Measurements from ENCODE around the gene RAD9B. TPM values are rescaled to one million over a fixed set of nuclear protein-coding genes. Genes with fewer than 3 reads are reported as not detected.
"Not testable (repeated sequence)": the region's sequence is repeated elsewhere in the genome, so short reads cannot be mapped to it uniquely, and the experiment has no call there.

Gene RAD9B
- total RNA-seq, 1 donor from 2014 or later, result 1.8 TPM

DNA sequence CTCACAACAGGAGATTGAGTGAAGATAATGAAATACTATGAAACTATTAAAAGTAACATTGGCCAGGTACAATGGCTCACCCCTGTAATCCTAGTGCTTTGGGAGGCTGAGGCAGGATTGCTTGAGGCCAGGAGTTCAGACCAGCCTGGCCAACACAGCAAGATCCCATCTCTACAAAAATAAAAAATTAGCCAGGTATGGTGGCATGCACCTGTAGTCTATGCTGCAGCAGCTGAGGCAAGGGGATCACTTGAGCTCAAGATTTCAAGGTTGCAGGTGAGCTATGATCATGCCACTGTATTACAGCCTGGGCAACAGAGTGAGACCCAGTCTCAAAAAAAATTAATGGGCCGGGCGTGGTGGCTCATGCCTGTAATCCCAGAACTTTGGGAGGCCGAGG lies 14.9 kb downstream of the RAD9B start:
- DNase-seq, result no peak
- Histone ChIP-seq H3K27ac (no peak overlapping the region), H3K9me3 (no peaks in the 10 kb centered on the region), H3K27me3 (no peaks in the 10 kb centered on the region), H3K36me3 (no peaks in the 10 kb centered on the region), H3K4me1 (no peaks in the 10 kb centered on the region), H3K4me3 (no peak overlapping the region)
- ATAC-seq, result no peak
- TF ChIP-seq, protein P1, sequence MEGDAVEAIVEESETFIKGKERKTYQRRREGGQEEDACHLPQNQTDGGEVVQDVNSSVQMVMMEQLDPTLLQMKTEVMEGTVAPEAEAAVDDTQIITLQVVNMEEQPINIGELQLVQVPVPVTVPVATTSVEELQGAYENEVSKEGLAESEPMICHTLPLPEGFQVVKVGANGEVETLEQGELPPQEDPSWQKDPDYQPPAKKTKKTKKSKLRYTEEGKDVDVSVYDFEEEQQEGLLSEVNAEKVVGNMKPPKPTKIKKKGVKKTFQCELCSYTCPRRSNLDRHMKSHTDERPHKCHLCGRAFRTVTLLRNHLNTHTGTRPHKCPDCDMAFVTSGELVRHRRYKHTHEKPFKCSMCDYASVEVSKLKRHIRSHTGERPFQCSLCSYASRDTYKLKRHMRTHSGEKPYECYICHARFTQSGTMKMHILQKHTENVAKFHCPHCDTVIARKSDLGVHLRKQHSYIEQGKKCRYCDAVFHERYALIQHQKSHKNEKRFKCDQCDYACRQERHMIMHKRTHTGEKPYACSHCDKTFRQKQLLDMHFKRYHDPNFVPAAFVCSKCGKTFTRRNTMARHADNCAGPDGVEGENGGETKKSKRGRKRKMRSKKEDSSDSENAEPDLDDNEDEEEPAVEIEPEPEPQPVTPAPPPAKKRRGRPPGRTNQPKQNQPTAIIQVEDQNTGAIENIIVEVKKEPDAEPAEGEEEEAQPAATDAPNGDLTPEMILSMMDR (IDR thresholded peaks at IDR 0.05), result no peak
- intact Hi-C loops (cut with DNase I), result no loop called here

DNA sequence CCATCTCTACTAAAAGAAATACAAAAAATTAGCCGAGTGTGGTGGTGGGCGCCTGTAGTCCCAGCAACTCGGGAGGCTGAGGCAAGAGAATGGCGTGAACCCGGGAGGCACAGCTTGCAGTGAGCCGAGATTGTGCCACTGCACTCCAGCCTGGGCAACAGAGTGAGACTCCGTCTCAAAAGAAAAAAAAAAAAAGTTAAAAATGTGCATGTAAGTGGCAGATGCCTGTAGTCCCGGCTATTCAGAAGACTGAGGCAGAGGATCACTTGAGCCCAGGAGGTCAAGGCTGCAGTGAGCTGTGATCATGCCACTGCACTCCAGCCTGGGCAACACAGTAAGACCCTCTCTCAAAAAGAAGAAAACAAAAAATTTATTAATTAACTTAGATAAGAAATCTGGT lies 15.9 kb downstream of the RAD9B start:
- ATAC-seq; DNase-seq; H3K36me3 ChIP-seq; intact Hi-C loops (cut with DNase I); H3K27ac ChIP-seq; H3K9me3 ChIP-seq; H3K4me1 ChIP-seq; H3K4me3 ChIP-seq; H3K27me3 ChIP-seq: not testable (repeated sequence)

DNA sequence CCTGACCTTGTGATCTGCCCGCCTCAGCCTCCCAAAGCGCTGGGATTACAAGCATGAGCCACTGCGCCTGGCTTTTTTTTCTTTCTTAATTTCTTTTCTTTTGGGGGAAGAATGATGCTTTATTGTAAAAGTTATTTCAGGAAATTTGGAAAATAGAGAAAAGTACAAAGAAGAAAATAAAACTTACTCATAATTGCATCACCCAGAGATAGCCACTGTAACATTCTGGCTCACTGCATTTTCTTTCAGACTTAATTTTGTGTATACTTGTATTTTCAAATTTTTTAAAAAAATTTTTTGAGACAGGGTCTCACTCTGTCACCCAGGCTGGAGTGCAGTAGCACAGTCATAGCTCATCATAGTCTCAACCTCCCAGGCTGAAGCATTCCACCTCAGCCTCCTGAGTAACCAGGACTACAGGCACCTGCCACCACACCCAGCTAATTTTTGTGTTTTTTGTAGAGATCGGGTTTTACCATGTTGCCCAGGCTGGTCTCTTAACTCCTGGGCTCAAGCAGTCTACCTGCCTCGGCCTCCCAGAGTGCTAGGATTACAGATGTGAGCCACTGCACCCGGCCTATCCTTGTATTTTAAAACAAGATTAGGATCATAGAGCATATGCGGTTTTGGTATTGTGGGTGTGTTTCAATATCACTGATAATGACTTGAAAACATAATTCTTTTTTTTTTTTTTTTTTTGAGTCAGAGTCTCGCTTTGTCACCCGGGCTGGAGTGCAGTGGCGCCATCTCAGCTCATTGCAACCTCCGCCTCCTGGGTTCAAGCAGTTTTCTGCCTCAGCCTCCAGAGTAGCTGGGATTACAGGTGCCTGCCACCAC lies 19.0 kb downstream of the RAD9B start:
- ATAC-seq; H3K9me3 ChIP-seq; intact Hi-C loops (cut with DNase I); H3K27ac ChIP-seq; H3K36me3 ChIP-seq; H3K4me1 ChIP-seq; H3K27me3 ChIP-seq; DNase-seq; H3K4me3 ChIP-seq: not testable (repeated sequence)

DNA sequence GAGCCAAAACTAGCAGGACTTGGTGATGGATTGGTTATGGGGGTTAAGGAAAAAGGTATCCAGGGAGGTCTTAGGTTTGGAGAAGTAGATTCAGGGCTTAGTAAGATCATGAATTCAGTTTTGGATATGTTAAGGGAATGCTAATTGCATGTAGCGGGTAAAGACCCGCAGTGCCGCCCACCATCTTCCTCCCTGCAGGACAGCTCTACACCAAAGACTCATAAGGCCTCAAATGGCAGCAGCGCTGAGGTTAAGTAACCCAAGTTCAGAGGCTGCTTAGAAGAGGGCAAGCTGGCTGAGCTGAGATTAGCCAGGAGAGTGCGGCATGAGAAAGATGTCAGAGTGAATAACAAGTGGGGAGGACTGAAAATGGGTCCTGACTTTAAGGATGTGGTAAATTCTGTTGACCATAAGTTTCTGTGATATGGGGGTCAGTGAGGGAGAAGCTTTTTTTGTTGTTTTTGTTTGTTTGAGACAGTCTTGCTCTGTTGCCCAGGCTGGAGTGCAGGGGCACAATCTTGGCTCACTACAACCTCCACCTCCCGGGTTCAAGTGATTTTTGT lies 26.2 kb downstream of the RAD9B start:
- TF ChIP-seq, protein P1 (IDR thresholded peaks at IDR 0.05), result no peak
- no peak for ATAC-seq
- no peaks in the 10 kb centered on the region for H3K9me3 ChIP-seq

DNA sequence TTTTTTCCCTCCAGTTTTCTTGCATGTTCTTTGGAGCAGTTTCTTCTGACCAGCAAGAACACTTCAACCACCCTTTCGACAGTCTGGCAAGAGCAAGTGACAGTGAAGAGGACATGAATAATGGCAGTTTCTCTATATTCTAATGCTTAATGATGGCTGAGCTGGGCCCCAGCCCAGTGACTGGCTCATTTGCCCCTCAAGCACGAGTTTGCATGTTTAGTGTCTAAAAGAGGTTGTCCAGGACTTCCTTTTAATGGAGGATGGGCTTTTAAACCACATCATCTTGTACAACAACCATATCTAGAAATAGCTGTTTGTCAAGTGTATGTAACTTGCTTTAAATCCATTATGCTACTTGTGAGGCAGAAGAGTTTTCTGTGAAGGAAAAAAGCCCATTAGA lies 28.4 kb downstream of the RAD9B start:
- intact Hi-C loops (cut with DNase I), result no loop called here
- Histone ChIP-seq H3K9me3 (no peaks in the 10 kb centered on the region), H3K27ac (no peak overlapping the region), H3K36me3 (peaks cover 11% of the 10 kb centered on the region), H3K4me3 (no peak overlapping the region), H3K27me3 (no peaks in the 10 kb centered on the region), H3K4me1 (no peaks in the 10 kb centered on the region)
- TF ChIP-seq, protein P1 (IDR thresholded peaks at IDR 0.05), result no peak
- DNase-seq (no peak), ATAC-seq (no peak)

More for the DNA sequence above, 26.2 kb downstream of the RAD9B start:
- Histone ChIP-seq H3K36me3 (peaks cover 6% of the 10 kb centered on the region), H3K4me3 (no peak overlapping the region), H3K27me3 (no peaks in the 10 kb centered on the region), H3K27ac (no peak overlapping the region), H3K4me1 (no peaks in the 10 kb centered on the region)
- intact Hi-C loops (cut with DNase I), result no loop called here
- no peak for DNase-seq

DNA sequence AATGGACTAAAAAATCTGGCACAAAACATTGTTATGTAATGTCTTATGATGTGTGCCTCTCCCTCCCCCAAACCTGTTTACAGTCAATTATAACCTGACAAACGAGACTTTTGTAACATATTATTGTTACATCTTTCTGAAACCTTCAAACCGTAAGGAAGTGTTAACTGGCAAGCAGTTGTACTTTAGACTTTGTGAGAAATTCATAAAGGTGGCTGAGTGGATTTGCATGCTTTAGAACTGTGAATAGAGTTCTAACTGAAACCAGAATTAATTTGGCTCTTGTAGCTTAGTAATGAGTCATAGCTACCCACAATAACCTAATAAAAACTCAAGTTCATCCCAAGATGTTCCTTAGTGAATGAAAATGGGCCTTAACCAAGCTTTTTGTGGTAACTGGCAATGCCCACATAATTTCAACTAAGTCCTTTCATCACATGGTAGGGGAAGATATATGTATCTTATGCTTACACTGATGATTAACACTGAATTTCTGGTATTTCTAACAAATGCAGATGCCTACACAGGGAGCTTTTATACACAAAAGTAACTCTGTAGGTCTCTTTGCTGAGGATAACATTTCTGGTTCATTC lies 29.7 kb downstream of the RAD9B start:
- Histone ChIP-seq H3K9me3 (no peaks in the 10 kb centered on the region), H3K4me3 (no peak overlapping the region), H3K27me3 (no peaks in the 10 kb centered on the region), H3K27ac (no peak overlapping the region), H3K4me1 (no peaks in the 10 kb centered on the region), H3K36me3 (peaks cover 24% of the 10 kb centered on the region)
- TF ChIP-seq, protein P1 (IDR thresholded peaks at IDR 0.05), result no peak
- ATAC-seq (no peak), DNase-seq (no peak)
- intact Hi-C loops (cut with DNase I), result no loop called here

Data from upper lobe of right lung (tissue), 1 donor.